Kidney (tissue), 14 donors: ENCODE measurements around the gene ROR2. TPM values are rescaled to one million over a fixed set of nuclear protein-coding genes. Genes with fewer than 3 reads are reported as not detected.

Experiments used
- DNase-seq, 5 donors: peaks; one replicate each; pipeline ENCODE4 v3.0.0-alpha.2; 2013 to 2020
- FAIRE-seq: peaks from 2 replicates; lab custom pipeline; 2012; peaks lifted over from hg19 to GRCh38; lab: Jason Lieb, UNC
- H3K27ac ChIP-seq, 2 donors: one replicate each; pipeline ENCODE4 v1.7.0; 2013; ENCODE audit warnings: low read depth in 2 of 2, low read length in 2 of 2, inconsistent platforms in 1 of 2
- H3K27me3 ChIP-seq: one replicate; pipeline ENCODE4 v1.7.1; 2013; ENCODE audit warnings: low read length, inconsistent platforms; ENCODE audit not compliant: control insufficient read depth, insufficient read depth
- H3K36me3 ChIP-seq, 3 donors: one replicate each; pipeline versions ENCODE4 v1.7.0 to v1.7.1; 2013; ENCODE audit warnings: low read length in 3 of 3, control low read depth in 1 of 3, inconsistent platforms in 1 of 3; ENCODE audit not compliant: insufficient read depth in 3 of 3, control insufficient read depth in 2 of 3
- H3K4me1 ChIP-seq, 3 donors: one replicate each; pipeline versions ENCODE4 v1.7.0 to v1.7.1; 2013; ENCODE audit warnings: low read length in 3 of 3, inconsistent platforms in 1 of 3, low read depth in 1 of 3; ENCODE audit not compliant: control insufficient read depth in 2 of 3, insufficient read depth in 2 of 3
- H3K4me3 ChIP-seq, 3 donors: one replicate each; pipeline versions ENCODE4 v1.7.0 to v1.8.1; 2013; ENCODE audit warnings: low read length in 3 of 3, control low read depth in 1 of 3, inconsistent platforms in 1 of 3
- H3K9ac ChIP-seq, 3 donors: one replicate each; pipeline versions ENCODE4 v1.7.0 to v1.7.1; 2013; ENCODE audit warnings: low read length in 3 of 3, control low read depth in 1 of 3, inconsistent platforms in 1 of 3
- H3K9me3 ChIP-seq, 3 donors: one replicate each; pipeline versions ENCODE4 v1.7.0 to v1.7.1; 2013; ENCODE audit warnings: low read length in 3 of 3, control low read depth in 1 of 3, inconsistent platforms in 1 of 3; ENCODE audit not compliant: control insufficient read depth in 2 of 3, insufficient read depth in 1 of 3
- CTCF ChIP-seq: IDR thresholded peaks from 3 replicates; pipeline ENCODE4 v1.5.1; 2012; ENCODE audit warnings: mild to moderate bottlenecking, moderate library complexity, borderline replicate concordance; ENCODE audit not compliant: insufficient read depth; ENCODE audit errors: extremely low read depth
- intact Hi-C: fragments of 100-400 bp; cut with DNase I; formaldehyde crosslinking; loops from one replicate; pipeline ENCODE4 v1.11.1; 2022
- polyA plus RNA-seq: library from polyadenylated mRNA; stranded (reverse); fragments of 350-450 nt; fragmentation: Illumina TruSeq; extraction: RNeasy Lipid Tissue Mini Kit (QIAGEN cat#74804); gene quantifications from one replicate; pipeline ENCODE4 v1.2.3, GENCODE V29; 2014; ENCODE audit warnings: low read depth, low replicate concordance; ENCODE audit not compliant: insufficient read depth
- total RNA-seq: library from RNA; stranded (reverse); fragmentation: NEBNext Ultra II Directional; extraction: Animal tissue kit (Norgen Biotek cat#: 25700); gene quantifications from one replicate; pipeline ENCODE4 v1.2.1, GENCODE V29; 2021
- donor health status: control.
- donor health status: control.
- donor health status: control.
- donor health status: control.
- donor health status: control.
- donor health status: DM: yes; HTN: yes; CAD: no.
- donor health status: Normal renal cell carcinoma (clear cell type).

Gene ROR2
- total and polyA plus RNA-seq, 2 donors from 2014 or later, result 1.5 to 5.7 TPM

GRCh38 chr9:91775011-91775707 is 174.9 kb downstream of the ROR2 start:
- intact Hi-C loops, result no loop called here
- no peaks in the 10 kb centered on the region for H3K27me3 ChIP-seq
- no peak overlapping the region for H3K4me3 ChIP-seq
- DNase-seq (peak; percentile 80 to 90 (median 86)), FAIRE-seq (no peak)
- H3K4me1 ChIP-seq, result peaks cover 0 to 3% (median 0%) of the 10 kb centered on the region in 3 donors
- no peaks in the 10 kb centered on the region for H3K36me3 ChIP-seq
- no peaks in the 10 kb centered on the region for H3K9me3 ChIP-seq
- TF ChIP-seq CTCF, result peak; percentile 66
- H3K27ac ChIP-seq, result no peak overlapping the region
- no peak overlapping the region for H3K9ac ChIP-seq

- no peak overlapping the region for H3K4me3 ChIP-seq
- TF ChIP-seq CTCF, result no peak
- intact Hi-C loops, result no loop called here
- peak in 2 of 5 donors; percentile 36 to 57 for DNase-seq
- H3K9ac ChIP-seq, result no peak overlapping the region
- peaks cover 0 to 3% (median 0%) of the 10 kb centered on the region in 3 donors for H3K4me1 ChIP-seq
- FAIRE-seq, result no peak
- no peaks in the 10 kb centered on the region for H3K9me3 ChIP-seq
- H3K27me3 ChIP-seq, result no peaks in the 10 kb centered on the region
- no peaks in the 10 kb centered on the region for H3K36me3 ChIP-seq
- no peak overlapping the region for H3K27ac ChIP-seq
These were observed 176.9 kb downstream of the ROR2 start for GRCh38 chr9:91773156-91773555.

GRCh38 chr9:91771864-91772263 is 178.2 kb downstream of the ROR2 start:
- H3K9ac ChIP-seq, result no peak overlapping the region
- H3K4me1 ChIP-seq, result peaks cover 0 to 3% (median 0%) of the 10 kb centered on the region in 3 donors
- no peaks in the 10 kb centered on the region for H3K9me3 ChIP-seq
- no peak for FAIRE-seq
- intact Hi-C loops, result no loop called here
- no peak overlapping the region for H3K4me3 ChIP-seq
- H3K36me3 ChIP-seq, result no peaks in the 10 kb centered on the region
- H3K27ac ChIP-seq, result no peak overlapping the region
- no peak for DNase-seq
- TF ChIP-seq CTCF, result no peak
- H3K27me3 ChIP-seq, result no peaks in the 10 kb centered on the region

GRCh38 chr9:91771027-91771426 is 179.0 kb downstream of the ROR2 start:
- peak in 2 of 5 donors; percentile 73 to 80 for DNase-seq
- no peaks in the 10 kb centered on the region for H3K36me3 ChIP-seq
- H3K27ac ChIP-seq, result no peak overlapping the region
- H3K9ac ChIP-seq, result no peak overlapping the region
- FAIRE-seq, result no peak
- H3K27me3 ChIP-seq, result no peaks in the 10 kb centered on the region
- peaks cover 0 to 3% (median 0%) of the 10 kb centered on the region in 3 donors for H3K4me1 ChIP-seq
- no peak for TF ChIP-seq CTCF
- no peaks in the 10 kb centered on the region for H3K9me3 ChIP-seq
- no peak overlapping the region for H3K4me3 ChIP-seq
- intact Hi-C loops, result no loop called here
